Skeletal muscle cell (primary cell): Measurements from ENCODE around the gene DHX30.
"Not testable (repeated sequence)": the region's sequence is repeated elsewhere in the genome, so short reads cannot be mapped to it uniquely, and the experiment has no call there.

Source experiments
- DNase-seq: peaks from one replicate; pipeline ENCODE4 v3.0.0-alpha.2; 2010; ENCODE audit warnings: low read depth
- H3K4me3 ChIP-seq: 2 replicates; pipeline ENCODE4 v1.5.1; 2011; ENCODE audit warnings: low read depth, mild to moderate bottlenecking, control low read depth, low read length, moderate library complexity

The DHX30 gene

GRCh38 chr3:47802734-47803479 lies at the start of gene DHX30:
Gene DHX30, plus strand, starts transcription at chr3:47803138. Its CDS starts 7,546 bp downstream, at chr3:47810684.
- no peak for DNase-seq
- H3K4me3 ChIP-seq: peak within 1 kb of the TSS; percentile 84

- no peak for DNase-seq
- no peak overlapping the region for H3K4me3 ChIP-seq
These were observed 44.5 kb upstream of the DHX30 start for GRCh38 chr3:47758261-47759025.

GRCh38 chr3:47760207-47760606 lies 42.7 kb upstream of the DHX30 start:
- DNase-seq, H3K4me3 ChIP-seq: not testable (repeated sequence)

- H3K4me3 ChIP-seq: no peak overlapping the region
- DNase-seq: no peak
These were observed 41.9 kb upstream of the DHX30 start for GRCh38 chr3:47761046-47761445.

- DNase-seq: no peak
- no peak overlapping the region for H3K4me3 ChIP-seq
These were observed 40.7 kb upstream of the DHX30 start for GRCh38 chr3:47762233-47762632.

- no peak for DNase-seq
- no peak overlapping the region for H3K4me3 ChIP-seq
These were observed 36.8 kb upstream of the DHX30 start for GRCh38 chr3:47766186-47766585.

- no peak for DNase-seq
- no peak overlapping the region for H3K4me3 ChIP-seq
These were observed 30.9 kb upstream of the DHX30 start for GRCh38 chr3:47772047-47772446.

GRCh38 chr3:47772788-47773187 lies 30.1 kb upstream of the DHX30 start:
- no peak overlapping the region for H3K4me3 ChIP-seq
- no peak for DNase-seq

- H3K4me3 ChIP-seq: no peak overlapping the region
- DNase-seq: no peak
These were observed 24.2 kb upstream of the DHX30 start for GRCh38 chr3:47778746-47779145.

GRCh38 chr3:47780741-47781684 lies 21.9 kb upstream of the DHX30 start:
- no peak for DNase-seq
- H3K4me3 ChIP-seq: peak overlapping the region; percentile 93

GRCh38 chr3:47781685-47782445 lies 21.1 kb upstream of the DHX30 start, which contains the start of gene SMARCC1:
Gene SMARCC1, minus strand, starts transcription at chr3:47781893. Its CDS starts 96 bp downstream, at chr3:47781797.
- DNase-seq: peak; percentile 90
- H3K4me3 ChIP-seq: peak within 1 kb of the TSS; percentile 93

- H3K4me3 ChIP-seq: peak overlapping the region; percentile 93
- no peak for DNase-seq
These were observed 20.3 kb upstream of the DHX30 start for GRCh38 chr3:47782446-47783308.

- no peak for DNase-seq
- no peak overlapping the region for H3K4me3 ChIP-seq
These were observed 19.3 kb upstream of the DHX30 start for GRCh38 chr3:47783673-47784072.

GRCh38 chr3:47791193-47791855 lies 11.6 kb upstream of the DHX30 start:
- no peak for DNase-seq
- no peak overlapping the region for H3K4me3 ChIP-seq

- no peak for DNase-seq
- H3K4me3 ChIP-seq: no peak overlapping the region
These were observed 10.2 kb upstream of the DHX30 start for GRCh38 chr3:47792699-47793098.

GRCh38 chr3:47794544-47794943 lies 8.4 kb upstream of the DHX30 start:
- no peak overlapping the region for H3K4me3 ChIP-seq
- no peak for DNase-seq

GRCh38 chr3:47799733-47800132 lies 3.2 kb upstream of the DHX30 start:
- no peak overlapping the region for H3K4me3 ChIP-seq
- DNase-seq: no peak
